Smooth muscle cell (in vitro differentiated cells): ENCODE measurements around the gene MZT2B. TPM values are rescaled to one million over a fixed set of nuclear protein-coding genes. Genes with fewer than 3 reads are reported as not detected.
"Not testable (repeated sequence)": the region's sequence is repeated elsewhere in the genome, so short reads cannot be mapped to it uniquely, and the experiment has no call there.

Experiments used
- DNase-seq: peaks from one replicate; lab custom pipeline; 2025; ENCODE audit not compliant: unreplicated experiment; lab: John Stamatoyannopoulos, UW
- H2AFZ ChIP-seq: fragments of 200-600 bp; sonication (generic); 2 replicates; pipeline ENCODE4 v1.6.0; 2016; ENCODE audit warnings: antibody characterized with exemption, low read depth, mild to moderate bottlenecking
- H3F3A ChIP-seq: fragments of 200-600 bp; sonication (generic); 2 replicates; pipeline ENCODE4 v1.6.0; 2017; ENCODE audit warnings: antibody characterized with exemption, low read depth
- H3K27ac ChIP-seq: fragments of 200-600 bp; sonication (generic); 2 replicates; pipeline ENCODE4 v1.5.1; 2016; ENCODE audit warnings: low read depth, mild to moderate bottlenecking
- H3K27me3 ChIP-seq: fragments of 200-600 bp; sonication (generic); 2 replicates; pipeline ENCODE4 v1.6.1; 2016; ENCODE audit warnings: low read depth, mild to moderate bottlenecking
- H3K36me3 ChIP-seq: fragments of 200-600 bp; sonication (generic); 2 replicates; pipeline ENCODE4 v1.5.1; 2016; ENCODE audit warnings: low read depth
- H3K4me1 ChIP-seq: fragments of 200-600 bp; sonication (generic); 2 replicates; pipeline ENCODE4 v1.5.1; 2016; ENCODE audit warnings: low read depth
- H3K4me2 ChIP-seq: fragments of 200-600 bp; sonication (generic); 2 replicates; pipeline ENCODE4 v1.6.0; 2016; ENCODE audit warnings: mild to moderate bottlenecking
- H3K4me3 ChIP-seq: fragments of 200-600 bp; sonication (generic); 2 replicates; pipeline ENCODE4 v1.5.1; 2016; ENCODE audit warnings: mild to moderate bottlenecking
- H3K79me2 ChIP-seq: fragments of 200-600 bp; sonication (generic); 2 replicates; pipeline ENCODE4 v1.6.0; 2016; ENCODE audit warnings: low read depth, mild to moderate bottlenecking
- H3K9ac ChIP-seq: fragments of 200-600 bp; sonication (generic); 2 replicates; pipeline ENCODE4 v1.6.0; 2016; ENCODE audit warnings: low read depth
- H3K9me3 ChIP-seq: fragments of 200-600 bp; sonication (generic); replicated peaks from 2 replicates; pipeline ENCODE4 v1.5.1; 2016; ENCODE audit warnings: low read depth
- H4K20me1 ChIP-seq: fragments of 200-600 bp; sonication (generic); 2 replicates; pipeline ENCODE4 v1.6.0; 2016; ENCODE audit warnings: low read depth
- WGBS: methylation state at CpG from one replicate; pipeline ENCODE4 v1.1.7; 2016; ENCODE audit warnings: low lambda C conversion rate; 5-methylcytosine and 5-hydroxymethylcytosine counted together
- polyA plus RNA-seq: library from polyadenylated mRNA; unstranded; fragments of >200 nt; fragmentation: Nextera tagmentation; extraction: Ambion mirVana; gene quantifications from 2 replicates; pipeline ENCODE4 v1.2.1, GENCODE V29; 2016
- total RNA-seq: library from RNA; depleted of rRNA; stranded (reverse); fragments of >200 nt; gene quantifications from 2 replicates; pipeline ENCODE4 v1.2.3, GENCODE V29; 2014
- TF ChIP-seq, protein P1 (sequence below): fragments of 200-600 bp; sonication (generic); IDR thresholded peaks from 2 replicates; pipeline ENCODE4 v1.5.1; 2017; ENCODE audit warnings: borderline replicate concordance, mild to moderate bottlenecking, antibody characterized with exemption; ENCODE audit not compliant: insufficient read depth, poor library complexity, severe bottlenecking

MZT2B gene
- total and polyA plus RNA-seq, 2 experiments from 2014 or later: 134 to 412 TPM

DNA sequence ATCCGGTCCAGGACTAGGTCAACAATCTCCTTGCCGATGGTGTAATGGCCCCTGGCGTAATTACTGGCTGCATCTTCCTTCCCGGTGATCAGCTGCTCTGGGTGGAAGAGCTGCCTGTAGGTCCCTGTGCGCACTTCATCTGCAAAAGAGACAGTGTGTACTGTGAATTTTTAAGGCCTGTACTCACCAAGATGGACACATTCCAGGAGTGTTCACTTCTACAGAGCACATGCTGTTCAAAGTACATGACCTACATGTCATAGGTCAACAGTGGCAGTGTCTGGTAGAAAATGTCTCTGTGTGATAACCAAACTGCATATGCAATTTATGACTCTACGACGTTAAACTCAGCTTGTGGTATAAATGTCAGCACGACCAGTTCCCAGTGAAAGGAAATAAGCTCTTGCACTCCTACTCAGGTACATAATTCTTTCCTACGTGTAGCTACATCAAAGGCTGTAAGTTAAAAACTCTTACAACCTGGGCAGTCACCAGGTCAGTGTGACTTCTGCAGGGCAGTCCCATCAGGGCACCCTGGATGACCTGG is 13.1 kb downstream of the MZT2B start:
- 88% methylated on average over 9 of the region's 9 CpGs for WGBS
- not testable (repeated sequence) for H3F3A ChIP-seq, H3K4me2 ChIP-seq, DNase-seq, H3K36me3 ChIP-seq, H3K4me1 ChIP-seq, H3K9ac ChIP-seq, H3K27me3 ChIP-seq, H3K79me2 ChIP-seq, H3K9me3 ChIP-seq, H4K20me1 ChIP-seq, H2AFZ ChIP-seq, H3K4me3 ChIP-seq, H3K27ac ChIP-seq

DNA sequence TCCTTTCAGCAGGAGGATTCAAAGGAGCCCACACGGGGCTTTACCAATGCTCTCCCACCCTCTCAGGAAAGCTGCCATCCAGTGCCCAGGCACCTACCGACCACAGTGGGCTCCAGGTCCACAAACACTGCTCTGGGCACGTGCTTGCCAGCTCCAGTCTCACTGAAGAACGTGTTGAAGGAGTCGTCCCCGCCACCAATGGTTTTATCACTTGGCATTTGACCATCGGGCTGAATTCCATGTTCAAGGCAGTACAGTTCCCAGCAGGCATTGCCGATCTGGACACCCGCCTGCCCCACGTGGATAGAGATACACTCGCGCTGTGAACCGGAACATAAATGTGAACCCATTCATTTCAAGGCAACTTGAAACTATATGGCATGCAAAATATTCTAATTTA is 14.0 kb downstream of the MZT2B start:
- WGBS: 89% methylated on average over 7 of the region's 13 CpGs

DNA sequence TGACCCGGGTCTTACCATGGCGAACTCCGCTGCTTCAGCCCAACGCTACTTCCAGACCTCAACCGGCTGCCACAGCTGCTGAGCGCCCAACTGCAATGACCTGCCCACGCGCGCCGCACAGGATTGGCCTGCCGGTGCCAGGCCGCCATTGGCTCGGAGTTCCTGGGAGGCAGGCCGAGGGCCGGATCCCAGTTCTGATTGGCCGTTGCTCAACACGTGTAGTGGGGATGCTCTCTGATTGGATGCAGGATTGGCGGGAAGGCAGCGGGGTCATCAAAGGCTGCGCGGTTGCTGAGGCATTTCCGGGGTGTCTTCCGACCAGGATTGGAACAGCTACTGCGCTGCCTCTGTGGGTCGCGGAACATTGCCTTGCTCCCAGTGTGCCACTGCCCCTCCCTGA is 16.3 kb downstream of the MZT2B start, which contains the start of gene TUBA3E:
Gene TUBA3E (minus strand): TSS at position 97 of the 400 bp plus-strand sequence. CDS start 79 bp downstream, at position 18.
- Histone ChIP-seq H3K4me1 (no peaks in the 10 kb centered on the region), H2AFZ (no peak within 1 kb of the TSS), H3K9ac (no peak within 1 kb of the TSS), H3F3A (no peaks in the 10 kb centered on the region), H3K4me2 (no peak within 1 kb of the TSS), H3K36me3 (no peaks in the 10 kb centered on the region), H4K20me1 (no peaks in the 10 kb centered on the region), H3K4me3 (no peak within 1 kb of the TSS), H3K27me3 (no peaks in the 10 kb centered on the region), H3K27ac (no peak within 1 kb of the TSS), H3K79me2 (no peaks in the 10 kb centered on the region), H3K9me3 (no peaks in the 10 kb centered on the region)
- DNase-seq: no peak
- TF ChIP-seq, protein P1, sequence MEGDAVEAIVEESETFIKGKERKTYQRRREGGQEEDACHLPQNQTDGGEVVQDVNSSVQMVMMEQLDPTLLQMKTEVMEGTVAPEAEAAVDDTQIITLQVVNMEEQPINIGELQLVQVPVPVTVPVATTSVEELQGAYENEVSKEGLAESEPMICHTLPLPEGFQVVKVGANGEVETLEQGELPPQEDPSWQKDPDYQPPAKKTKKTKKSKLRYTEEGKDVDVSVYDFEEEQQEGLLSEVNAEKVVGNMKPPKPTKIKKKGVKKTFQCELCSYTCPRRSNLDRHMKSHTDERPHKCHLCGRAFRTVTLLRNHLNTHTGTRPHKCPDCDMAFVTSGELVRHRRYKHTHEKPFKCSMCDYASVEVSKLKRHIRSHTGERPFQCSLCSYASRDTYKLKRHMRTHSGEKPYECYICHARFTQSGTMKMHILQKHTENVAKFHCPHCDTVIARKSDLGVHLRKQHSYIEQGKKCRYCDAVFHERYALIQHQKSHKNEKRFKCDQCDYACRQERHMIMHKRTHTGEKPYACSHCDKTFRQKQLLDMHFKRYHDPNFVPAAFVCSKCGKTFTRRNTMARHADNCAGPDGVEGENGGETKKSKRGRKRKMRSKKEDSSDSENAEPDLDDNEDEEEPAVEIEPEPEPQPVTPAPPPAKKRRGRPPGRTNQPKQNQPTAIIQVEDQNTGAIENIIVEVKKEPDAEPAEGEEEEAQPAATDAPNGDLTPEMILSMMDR: no peak
- WGBS: 95% methylated on average over 26 of the region's 26 CpGs

More for the DNA sequence above, 14.0 kb downstream of the MZT2B start:
- not testable (repeated sequence) for H3K79me2 ChIP-seq, DNase-seq, H4K20me1 ChIP-seq, H3K4me3 ChIP-seq, H3K9me3 ChIP-seq, H2AFZ ChIP-seq, H3K4me1 ChIP-seq, H3K27me3 ChIP-seq, H3K36me3 ChIP-seq, H3K9ac ChIP-seq, H3K4me2 ChIP-seq, H3F3A ChIP-seq, H3K27ac ChIP-seq

DNA sequence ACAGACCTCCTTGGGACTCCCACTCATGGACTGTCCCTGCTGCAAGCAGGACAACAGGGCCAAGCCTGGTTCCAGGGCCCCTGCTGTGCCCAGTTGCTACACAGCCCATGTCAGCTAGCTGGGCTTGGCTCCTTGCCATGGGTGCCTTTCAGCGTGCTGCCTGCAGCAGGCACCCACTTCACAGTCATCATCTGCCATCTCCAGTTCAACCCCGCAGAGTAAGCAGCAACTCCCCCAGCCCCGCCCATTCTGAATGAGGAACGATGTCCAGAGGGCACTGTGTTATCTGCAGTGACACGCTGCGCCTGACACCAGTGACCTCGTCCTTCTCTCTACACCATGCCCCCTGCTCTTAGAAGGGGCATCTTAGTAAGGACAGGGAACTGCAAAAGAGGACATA is 20.5 kb downstream of the MZT2B start:
- H3K27me3 ChIP-seq, H3F3A ChIP-seq, H3K4me2 ChIP-seq, H4K20me1 ChIP-seq, H2AFZ ChIP-seq, DNase-seq, H3K9me3 ChIP-seq, H3K27ac ChIP-seq, H3K4me3 ChIP-seq, H3K9ac ChIP-seq, H3K4me1 ChIP-seq, H3K79me2 ChIP-seq, H3K36me3 ChIP-seq: not testable (repeated sequence)
- WGBS: 57% methylated on average over 4 of the region's 7 CpGs

DNA sequence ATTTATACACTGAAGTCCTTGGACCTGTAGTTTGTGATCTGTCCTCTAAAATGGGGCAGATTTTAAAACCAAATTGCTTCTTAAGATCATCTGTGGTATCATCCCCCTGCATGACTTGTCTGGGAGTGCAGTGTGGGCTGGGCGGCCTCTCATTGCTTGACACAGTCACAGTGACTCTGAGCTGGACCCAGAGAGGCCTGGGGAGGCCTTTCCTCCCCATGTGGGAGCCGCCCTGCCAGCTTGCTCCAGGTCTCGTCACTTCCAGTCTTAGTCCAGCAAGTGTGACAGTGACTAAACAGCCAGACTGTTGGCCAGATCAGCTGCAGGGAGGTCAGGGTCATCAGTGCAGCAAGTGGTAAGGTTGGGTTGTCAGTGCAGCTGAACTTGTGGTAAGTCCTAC is 21.1 kb downstream of the MZT2B start:
- DNase-seq, H3K36me3 ChIP-seq, H3K9ac ChIP-seq, H3K4me3 ChIP-seq, H2AFZ ChIP-seq, H3F3A ChIP-seq, H3K4me1 ChIP-seq, H3K27me3 ChIP-seq, H3K79me2 ChIP-seq, H4K20me1 ChIP-seq, H3K27ac ChIP-seq, H3K4me2 ChIP-seq, H3K9me3 ChIP-seq: not testable (repeated sequence)
- 76% methylated on average over 2 of the region's 3 CpGs for WGBS

DNA sequence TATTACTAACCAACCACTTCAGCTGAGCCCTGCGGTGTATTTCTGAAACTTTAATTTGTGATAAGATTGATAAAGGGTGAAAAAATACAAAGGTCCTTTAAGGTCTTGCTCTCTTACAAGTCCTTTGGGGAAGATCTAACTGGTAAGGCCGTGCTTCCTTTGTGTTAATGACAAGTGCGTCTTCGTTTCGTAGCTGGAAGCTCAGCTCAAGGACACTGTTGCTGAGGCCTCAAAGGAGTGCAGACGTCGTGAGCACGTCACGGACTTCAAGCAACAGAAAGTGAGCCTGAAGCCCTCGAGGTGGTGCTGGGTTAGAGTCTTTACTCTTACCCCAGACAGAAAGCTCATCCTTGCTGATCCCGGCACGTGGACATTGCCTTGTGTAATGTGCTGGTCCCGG is 25.0 kb downstream of the MZT2B start:
- peaks cover 16% of the 10 kb centered on the region for H3K27me3 ChIP-seq
- H3K9ac ChIP-seq: not testable (repeated sequence)

DNA sequence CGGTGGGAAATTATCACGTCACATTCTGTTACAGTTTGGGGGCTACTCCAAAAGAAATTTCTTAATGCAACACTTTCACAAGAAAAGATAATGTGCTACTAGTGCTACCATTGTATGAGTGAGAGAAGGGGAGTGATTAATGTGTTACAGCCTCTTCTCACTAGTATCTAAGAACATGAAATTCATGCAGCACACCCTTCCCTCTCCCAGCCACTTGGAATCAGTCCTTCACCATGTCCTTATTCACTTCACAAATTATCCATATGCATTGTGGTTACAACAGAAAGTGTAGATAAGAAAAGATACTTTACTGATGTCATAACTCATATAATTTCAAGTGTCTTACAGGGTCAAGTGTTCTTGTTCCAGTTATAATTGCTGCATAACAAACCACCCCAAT is 37.1 kb downstream of the MZT2B start:
- not testable (repeated sequence) for H3K36me3 ChIP-seq, H3K9me3 ChIP-seq, H3K79me2 ChIP-seq, H3K9ac ChIP-seq, DNase-seq, H3K4me2 ChIP-seq, H3K4me3 ChIP-seq, H2AFZ ChIP-seq, H4K20me1 ChIP-seq, H3F3A ChIP-seq, H3K4me1 ChIP-seq, H3K27ac ChIP-seq
- peaks cover 15% of the 10 kb centered on the region for H3K27me3 ChIP-seq
- 90% methylated on average over 2 of the region's 2 CpGs for WGBS

More for the DNA sequence above, 25.0 kb downstream of the MZT2B start:
- H3K27ac ChIP-seq, H3K4me3 ChIP-seq, DNase-seq, H3F3A ChIP-seq, H4K20me1 ChIP-seq, H3K4me1 ChIP-seq, H3K79me2 ChIP-seq, H2AFZ ChIP-seq, H3K9me3 ChIP-seq, H3K4me2 ChIP-seq, H3K36me3 ChIP-seq: not testable (repeated sequence)
- WGBS: 94% methylated on average over 12 of the region's 13 CpGs

DNA sequence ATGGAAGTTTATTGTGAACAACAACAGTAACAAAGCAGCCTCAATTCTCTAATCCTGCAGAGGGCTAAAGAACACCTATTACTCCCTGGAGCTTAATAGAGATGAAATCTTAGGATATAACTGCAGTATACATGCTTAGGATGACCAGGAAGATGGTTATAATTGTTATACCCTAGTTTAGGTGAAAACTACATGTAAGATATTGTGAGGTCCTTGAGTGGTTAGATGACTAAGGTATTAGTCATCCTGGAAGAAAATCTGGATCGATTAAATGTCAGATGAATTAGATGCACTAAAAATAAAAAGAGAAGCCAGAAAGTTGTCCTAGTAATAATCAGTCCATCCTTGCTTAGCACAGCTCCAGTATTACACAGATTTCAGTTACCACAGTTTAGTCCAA is 38.4 kb downstream of the MZT2B start:
- H3K36me3 ChIP-seq, H3K9ac ChIP-seq, H3K4me3 ChIP-seq, H3K27me3 ChIP-seq, H3K9me3 ChIP-seq, H2AFZ ChIP-seq, H3K4me2 ChIP-seq, H3K4me1 ChIP-seq, H3K79me2 ChIP-seq, H4K20me1 ChIP-seq, H3F3A ChIP-seq, DNase-seq, H3K27ac ChIP-seq: not testable (repeated sequence)
- WGBS: 80% methylated on average over 1 of the region's 1 CpG
